Hepatocyte (in vitro differentiated cells): ENCODE results near the gene GLIPR1. TPM values are rescaled to one million over a fixed set of nuclear protein-coding genes. Genes with fewer than 3 reads are reported as not detected.

Source experiments
- DNase-seq: peaks from one replicate; pipeline ENCODE4 v3.0.0-alpha.2; 2016; ENCODE audit warnings: low spot score
- H2AFZ ChIP-seq: fragments of 200-600 bp; sonication (generic); 2 replicates; pipeline ENCODE4 v1.6.0; 2016; ENCODE audit warnings: antibody characterized with exemption, mild to moderate bottlenecking
- H3K27ac ChIP-seq: fragments of 200-600 bp; sonication (generic); 2 replicates; pipeline ENCODE4 v1.5.1; 2016; ENCODE audit warnings: mild to moderate bottlenecking
- H3K27me3 ChIP-seq: fragments of 200-600 bp; sonication (generic); 2 replicates; pipeline ENCODE4 v1.6.1; 2016
- H3K36me3 ChIP-seq: fragments of 200-600 bp; sonication (generic); replicated peaks from 2 replicates; pipeline ENCODE4 v1.5.1; 2016; ENCODE audit warnings: low read depth; ENCODE audit not compliant: insufficient read depth
- H3K4me1 ChIP-seq: fragments of 200-600 bp; sonication (generic); 2 replicates; pipeline ENCODE4 v1.5.1; 2016; ENCODE audit warnings: mild to moderate bottlenecking, moderate library complexity; ENCODE audit not compliant: insufficient read depth
- H3K4me2 ChIP-seq: fragments of 200-600 bp; sonication (generic); 2 replicates; pipeline ENCODE4 v1.6.0; 2016
- H3K4me3 ChIP-seq: fragments of 200-600 bp; sonication (generic); 2 replicates; pipeline ENCODE4 v1.5.1; 2016; ENCODE audit warnings: mild to moderate bottlenecking
- H3K79me2 ChIP-seq: fragments of 200-600 bp; sonication (generic); 2 replicates; pipeline ENCODE4 v1.6.0; 2017; ENCODE audit warnings: mild to moderate bottlenecking
- H3K9me2 ChIP-seq: fragments of 200-600 bp; sonication (generic); replicated peaks from 2 replicates; pipeline ENCODE4 v1.6.0; 2017; ENCODE audit warnings: mild to moderate bottlenecking; ENCODE audit not compliant: insufficient read depth
- H3K9me3 ChIP-seq: fragments of 200-600 bp; sonication (generic); 2 replicates; pipeline ENCODE4 v1.5.1; 2016; ENCODE audit warnings: low read depth, mild to moderate bottlenecking
- H4K20me1 ChIP-seq: fragments of 200-600 bp; sonication (generic); 2 replicates; pipeline ENCODE4 v1.6.0; 2016; ENCODE audit warnings: mild to moderate bottlenecking; ENCODE audit not compliant: insufficient read depth, poor library complexity, severe bottlenecking
- EZH2 ChIP-seq: fragments of 200-600 bp; sonication (generic); IDR thresholded peaks from 2 replicates; pipeline ENCODE4 v1.6.1; 2016; ENCODE audit warnings: antibody characterized with exemption, mild to moderate bottlenecking, borderline replicate concordance
- EZH2phosphoT487 ChIP-seq: fragments of 200-600 bp; sonication (generic); IDR thresholded peaks from one replicate; pipeline ENCODE4 v1.6.1; 2018; ENCODE audit warnings: antibody characterized with exemption, mild to moderate bottlenecking, low read depth, moderate library complexity; ENCODE audit not compliant: unreplicated experiment, severe bottlenecking
- WGBS: methylation state at CpG from one replicate; pipeline ENCODE4 v1.1.6; 2016; ENCODE audit warnings: low lambda C conversion rate; ENCODE audit errors: missing lambda C conversion rate; 5-methylcytosine and 5-hydroxymethylcytosine counted together
- polyA plus RNA-seq: library from polyadenylated mRNA; unstranded; fragments of >200 nt; fragmentation: Nextera tagmentation; extraction: Ambion mirVana; gene quantifications from 2 replicates; pipeline ENCODE4 v1.2.1, GENCODE V29; 2016
- total RNA-seq: library from RNA; depleted of rRNA; stranded (reverse); fragments of >200 nt; gene quantifications from 2 replicates; pipeline ENCODE4 v1.2.3, GENCODE V29; 2014
- TF ChIP-seq, protein P1 (sequence below): fragments of 200-600 bp; sonication (generic); IDR thresholded peaks from 2 replicates; pipeline ENCODE4 v1.5.1; 2016; ENCODE audit warnings: antibody characterized with exemption, mild to moderate bottlenecking; ENCODE audit not compliant: poor library complexity

The GLIPR1 gene
- total and polyA plus RNA-seq, 2 experiments from 2014 or later, result 6.9 to 24.5 TPM

DNA sequence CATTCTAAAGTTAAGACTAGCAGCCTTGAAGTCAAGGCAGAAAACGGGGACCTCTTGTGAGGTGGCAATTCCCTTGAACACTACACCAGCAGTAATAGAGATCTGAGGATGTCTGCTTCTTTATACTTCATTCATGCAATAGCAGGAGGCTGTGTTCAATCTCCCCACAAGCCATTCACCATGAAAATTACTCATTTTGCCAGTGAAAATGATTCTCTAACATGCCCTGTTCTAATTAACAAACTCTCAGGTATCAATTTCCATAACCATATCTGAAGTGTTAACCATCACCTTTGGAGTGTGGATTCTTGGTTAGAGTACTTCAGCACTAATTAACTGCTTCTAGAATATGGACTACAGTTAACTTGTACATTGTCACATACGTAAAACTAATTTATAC, 3.4 kb upstream of the GLIPR1 start:
- Histone ChIP-seq H3K4me1 (peaks cover 6% of the 10 kb centered on the region), H3K9me3 (no peaks in the 10 kb centered on the region), H3K36me3 (no peaks in the 10 kb centered on the region), H3K27me3 (no peaks in the 10 kb centered on the region), H3K9me2 (no peaks in the 10 kb centered on the region), H3K79me2 (no peaks in the 10 kb centered on the region), H2AFZ (no peak overlapping the region), H3K27ac (no peak overlapping the region), H4K20me1 (no peaks in the 10 kb centered on the region), H3K4me2 (no peak overlapping the region), H3K4me3 (no peak overlapping the region)
- DNase-seq, result no peak
- 89% methylated on average over 2 of the region's 2 CpGs for WGBS
- TF ChIP-seq EZH2phosphoT487, result no peak
- TF ChIP-seq EZH2, result no peak
- TF ChIP-seq, protein P1, sequence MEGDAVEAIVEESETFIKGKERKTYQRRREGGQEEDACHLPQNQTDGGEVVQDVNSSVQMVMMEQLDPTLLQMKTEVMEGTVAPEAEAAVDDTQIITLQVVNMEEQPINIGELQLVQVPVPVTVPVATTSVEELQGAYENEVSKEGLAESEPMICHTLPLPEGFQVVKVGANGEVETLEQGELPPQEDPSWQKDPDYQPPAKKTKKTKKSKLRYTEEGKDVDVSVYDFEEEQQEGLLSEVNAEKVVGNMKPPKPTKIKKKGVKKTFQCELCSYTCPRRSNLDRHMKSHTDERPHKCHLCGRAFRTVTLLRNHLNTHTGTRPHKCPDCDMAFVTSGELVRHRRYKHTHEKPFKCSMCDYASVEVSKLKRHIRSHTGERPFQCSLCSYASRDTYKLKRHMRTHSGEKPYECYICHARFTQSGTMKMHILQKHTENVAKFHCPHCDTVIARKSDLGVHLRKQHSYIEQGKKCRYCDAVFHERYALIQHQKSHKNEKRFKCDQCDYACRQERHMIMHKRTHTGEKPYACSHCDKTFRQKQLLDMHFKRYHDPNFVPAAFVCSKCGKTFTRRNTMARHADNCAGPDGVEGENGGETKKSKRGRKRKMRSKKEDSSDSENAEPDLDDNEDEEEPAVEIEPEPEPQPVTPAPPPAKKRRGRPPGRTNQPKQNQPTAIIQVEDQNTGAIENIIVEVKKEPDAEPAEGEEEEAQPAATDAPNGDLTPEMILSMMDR, result no peak

DNA sequence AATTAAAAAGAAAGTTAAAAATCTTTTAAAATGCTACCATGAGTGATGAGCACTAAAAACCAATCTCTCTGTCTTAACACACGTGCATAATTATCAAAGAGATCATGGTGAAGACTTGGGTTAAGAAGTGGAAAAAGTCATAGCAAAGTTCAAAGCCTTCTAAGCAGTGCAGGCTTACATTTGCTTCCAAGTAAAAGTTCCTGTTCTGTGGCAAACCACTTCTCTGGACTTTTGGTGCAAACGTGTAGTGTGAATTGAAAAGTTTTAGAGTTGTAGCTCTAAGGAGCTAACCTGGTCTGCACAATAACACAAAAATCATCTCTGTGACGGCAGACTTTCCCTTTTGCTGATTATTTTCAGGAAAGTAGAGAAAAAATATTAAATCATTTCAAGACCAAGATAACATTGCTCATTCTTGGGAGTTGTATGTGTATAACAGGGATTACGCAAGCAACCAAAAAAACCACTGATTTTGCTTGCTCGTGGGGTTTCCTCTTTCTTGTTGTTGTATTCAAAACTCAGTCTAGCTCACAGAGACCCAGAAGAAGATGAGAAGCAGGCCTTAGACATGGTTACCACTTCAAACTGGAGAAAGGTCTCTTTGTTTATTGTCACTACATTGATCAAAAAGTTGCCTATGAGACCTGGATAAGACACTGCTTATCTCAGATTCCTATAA, 2.3 kb upstream of the GLIPR1 start:
- Histone ChIP-seq H3K27ac (peak overlapping the region; percentile 31), H4K20me1 (no peaks in the 10 kb centered on the region), H3K36me3 (no peaks in the 10 kb centered on the region), H3K9me2 (no peaks in the 10 kb centered on the region), H3K4me2 (no peak overlapping the region), H3K4me1 (peaks cover 6% of the 10 kb centered on the region), H3K9me3 (no peaks in the 10 kb centered on the region), H3K4me3 (no peak overlapping the region), H2AFZ (no peak overlapping the region), H3K79me2 (no peaks in the 10 kb centered on the region), H3K27me3 (no peaks in the 10 kb centered on the region)
- no peak for DNase-seq
- TF ChIP-seq, protein P1, result no peak
- no peak for TF ChIP-seq EZH2phosphoT487
- no peak for TF ChIP-seq EZH2
- 67% methylated on average over 5 of the region's 5 CpGs for WGBS

DNA sequence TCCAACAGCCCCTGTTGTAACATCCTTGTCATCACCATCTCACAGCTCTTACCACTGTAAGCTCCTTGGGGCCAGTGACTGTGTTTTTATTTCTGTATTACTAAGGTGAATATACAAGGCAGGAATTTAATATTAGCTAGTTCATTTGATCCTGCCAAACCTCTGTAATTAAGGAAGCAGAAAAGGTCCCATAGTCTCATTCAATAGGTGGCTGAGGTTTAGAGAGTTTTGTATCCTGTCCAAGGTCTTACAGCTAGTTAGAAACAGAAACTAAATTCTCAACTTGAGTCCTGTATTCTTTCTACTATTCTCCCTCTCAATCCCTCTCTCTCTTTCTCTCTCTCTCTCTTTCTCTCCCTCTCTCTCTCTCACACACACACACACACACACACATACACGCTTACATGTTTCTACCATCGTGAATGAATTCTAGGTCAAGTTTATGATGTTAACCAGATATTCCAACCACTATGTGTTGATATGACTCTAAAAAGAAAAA, 543 bp upstream of the GLIPR1 start:
- no peak for DNase-seq

More for the DNA sequence above, 543 bp upstream of the GLIPR1 start:
- peak overlapping the region; percentile 70 for H3K4me2 ChIP-seq
- TF ChIP-seq, protein P1, result no peak
- TF ChIP-seq EZH2phosphoT487, result no peak
- TF ChIP-seq EZH2, result no peak
- no peaks in the 10 kb centered on the region for H3K36me3 ChIP-seq
- 48% methylated on average over 2 of the region's 2 CpGs for WGBS
- no peaks in the 10 kb centered on the region for H3K9me2 ChIP-seq
- H4K20me1 ChIP-seq, result no peaks in the 10 kb centered on the region
- H3K27ac ChIP-seq, result peak overlapping the region; percentile 83
- no peaks in the 10 kb centered on the region for H3K9me3 ChIP-seq
- no peaks in the 10 kb centered on the region for H3K27me3 ChIP-seq
- no peaks in the 10 kb centered on the region for H3K79me2 ChIP-seq
- peak overlapping the region; percentile 59 for H2AFZ ChIP-seq
- peaks cover 6% of the 10 kb centered on the region for H3K4me1 ChIP-seq
- no peak overlapping the region for H3K4me3 ChIP-seq
